Liver (tissue), 9 donors: ENCODE measurements around the gene VASH2. TPM values are rescaled to one million over a fixed set of nuclear protein-coding genes. Genes with fewer than 3 reads are reported as not detected.
"Not testable (repeated sequence)": the region's sequence is repeated elsewhere in the genome, so short reads cannot be mapped to it uniquely, and the experiment has no call there.

Experiments used
- DNase-seq: peaks from one replicate; pipeline ENCODE4 v3.0.0-alpha.2; 2017; ENCODE audit warnings: low spot score
- H3K27ac ChIP-seq, 2 donors: one replicate each; pipeline ENCODE4 v1.7.0; 2013; ENCODE audit warnings: inconsistent platforms in 2 of 2, low read length in 2 of 2, control low read depth in 1 of 2, low read depth in 1 of 2, mild to moderate bottlenecking in 1 of 2
- H3K27me3 ChIP-seq, 4 donors: one replicate each; pipeline versions ENCODE4 v1.6.1 to v1.7.0; 2013; ENCODE audit warnings: low read length in 3 of 4, inconsistent platforms in 1 of 4, mild to moderate bottlenecking in 1 of 4, moderate library complexity in 1 of 4; ENCODE audit not compliant: control insufficient read depth in 4 of 4, insufficient read depth in 4 of 4
- H3K36me3 ChIP-seq, 4 donors: one replicate each; pipeline versions ENCODE4 v1.6.1 to v1.7.0; 2013; ENCODE audit warnings: low read length in 3 of 4, mild to moderate bottlenecking in 3 of 4, low read depth in 1 of 4, moderate library complexity in 1 of 4; ENCODE audit not compliant: control insufficient read depth in 4 of 4, insufficient read depth in 3 of 4
- H3K4me1 ChIP-seq, 4 donors: one replicate each; pipeline versions ENCODE4 v1.6.1 to v1.7.0; 2013; ENCODE audit warnings: low read length in 3 of 4, mild to moderate bottlenecking in 3 of 4, moderate library complexity in 1 of 4; ENCODE audit not compliant: control insufficient read depth in 4 of 4, insufficient read depth in 4 of 4
- H3K4me3 ChIP-seq, 3 donors: one replicate each; pipeline versions ENCODE4 v1.6.1 to v1.7.0; 2013; ENCODE audit warnings: low read length in 3 of 3, control low read depth in 1 of 3, low read depth in 1 of 3, mild to moderate bottlenecking in 1 of 3
- H3K9ac ChIP-seq, 2 donors: one replicate each; pipeline ENCODE4 v1.7.0; 2013; ENCODE audit warnings: low read length in 2 of 2, mild to moderate bottlenecking in 2 of 2, moderate library complexity in 2 of 2, control low read depth in 1 of 2, low read depth in 1 of 2
- H3K9me3 ChIP-seq, 4 donors: one replicate each; pipeline versions ENCODE4 v1.6.1 to v1.7.0; 2013; ENCODE audit warnings: low read length in 3 of 4; ENCODE audit not compliant: control insufficient read depth in 4 of 4
- EGR1 ChIP-seq, 2 donors: IDR thresholded peaks; 2 replicates each; pipeline ENCODE4 v1.6.1; 2016 to 2018; ENCODE audit warnings: antibody characterized with exemption in 2 of 2, low read depth in 2 of 2
- FOXA2 ChIP-seq: IDR thresholded peaks from 2 replicates; pipeline ENCODE4 v1.6.1; 2016; ENCODE audit warnings: antibody characterized with exemption
- HNF4G ChIP-seq: IDR thresholded peaks from 2 replicates; pipeline ENCODE4 v1.6.1; 2016; ENCODE audit warnings: antibody characterized with exemption
- RAD21 ChIP-seq, 2 donors: IDR thresholded peaks; 2 replicates each; pipeline ENCODE4 v1.6.1; 2016; ENCODE audit warnings: antibody characterized with exemption in 2 of 2, mild to moderate bottlenecking in 2 of 2
- RXRA ChIP-seq, 2 donors: IDR thresholded peaks; 2 replicates each; pipeline ENCODE4 v1.6.1; 2017 to 2018; ENCODE audit warnings: antibody characterized with exemption in 2 of 2, mild to moderate bottlenecking in 1 of 2
- TAF1 ChIP-seq: conservative IDR thresholded peaks from 2 replicates; pipeline ENCODE4 v1.6.1; 2016; ENCODE audit warnings: antibody characterized with exemption, mild to moderate bottlenecking
- WGBS: extraction: QIAGEN DNeasy Blood & Tissue Kit; methylation state at CpG from one replicate; pipeline ENCODE4 v1.1.7; 2013; 5-methylcytosine and 5-hydroxymethylcytosine counted together
- polyA plus RNA-seq, 2 donors: library from polyadenylated mRNA; stranded (reverse) in 1 of 2; unstranded in 1 of 2; fragments of 200-250 nt in 1 of 2; fragments of >200 nt in 1 of 2; fragmentation: Nextera tagmentation in 1 of 2; extraction: Ambion mirVana in 1 of 2; gene quantifications; one replicate each; pipeline versions ENCODE4 v1.2.1 to v1.2.3, GENCODE V29; 2013 to 2015
- total RNA-seq, 2 donors: library from RNA; depleted of rRNA; stranded (reverse); fragments of >200 nt; gene quantifications; one replicate each; pipeline ENCODE4 v1.2.3, GENCODE V29; 2014
- TF ChIP-seq, protein P1 (sequence below): IDR thresholded peaks from 2 replicates; pipeline ENCODE4 v1.6.1; 2016; ENCODE audit warnings: antibody characterized with exemption, mild to moderate bottlenecking
- TF ChIP-seq, protein P2 (sequence below): fragments of 150-350 bp; IDR thresholded peaks from 2 replicates; pipeline ENCODE4 v1.5.1; 2017; ENCODE audit warnings: improper control_type of control experiment, low read depth, low read length; ENCODE audit not compliant: missing input control
- TF ChIP-seq, protein P3 (sequence below): IDR thresholded peaks from 2 replicates; pipeline ENCODE4 v1.6.1; 2016; ENCODE audit warnings: antibody characterized with exemption
- TF ChIP-seq, protein P4 (sequence below): IDR thresholded peaks from 2 replicates; pipeline ENCODE4 v1.6.1; 2016; ENCODE audit warnings: antibody characterized with exemption
- donor health status: healthy.
- donor health status: healthy.
- donor health status: healthy.
- donor health status: healthy.
- donor health status: healthy.

VASH2 gene
- total and polyA plus RNA-seq, 4 donors: 0.01 to 0.70 (median 0.23) TPM

DNA sequence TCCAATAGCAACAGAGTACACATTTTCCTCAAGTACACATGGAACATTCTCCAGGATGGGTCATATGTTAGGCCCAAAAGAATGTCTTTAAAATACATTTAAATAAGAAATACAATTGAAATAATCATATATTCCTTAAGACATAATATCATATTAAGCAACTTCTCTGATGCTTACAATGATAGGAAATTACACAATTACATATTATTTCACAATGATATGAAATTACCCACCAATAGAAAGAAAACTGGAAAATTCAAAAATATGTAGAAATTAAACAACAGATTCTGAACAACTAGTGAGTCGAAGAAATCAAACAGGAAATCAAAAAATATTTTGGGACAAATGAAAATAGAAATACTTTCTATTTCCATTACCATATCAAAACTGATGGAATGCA, 46.7 kb upstream of the VASH2 start:
- no peak for DNase-seq
- 90% methylated on average over 1 of the region's 1 CpG for WGBS
- TF ChIP-seq RAD21 (IDR thresholded peaks at IDR 0.05): no peak
- no peak for TF ChIP-seq RXRA (IDR thresholded peaks at IDR 0.05)
- TF ChIP-seq, protein P1, sequence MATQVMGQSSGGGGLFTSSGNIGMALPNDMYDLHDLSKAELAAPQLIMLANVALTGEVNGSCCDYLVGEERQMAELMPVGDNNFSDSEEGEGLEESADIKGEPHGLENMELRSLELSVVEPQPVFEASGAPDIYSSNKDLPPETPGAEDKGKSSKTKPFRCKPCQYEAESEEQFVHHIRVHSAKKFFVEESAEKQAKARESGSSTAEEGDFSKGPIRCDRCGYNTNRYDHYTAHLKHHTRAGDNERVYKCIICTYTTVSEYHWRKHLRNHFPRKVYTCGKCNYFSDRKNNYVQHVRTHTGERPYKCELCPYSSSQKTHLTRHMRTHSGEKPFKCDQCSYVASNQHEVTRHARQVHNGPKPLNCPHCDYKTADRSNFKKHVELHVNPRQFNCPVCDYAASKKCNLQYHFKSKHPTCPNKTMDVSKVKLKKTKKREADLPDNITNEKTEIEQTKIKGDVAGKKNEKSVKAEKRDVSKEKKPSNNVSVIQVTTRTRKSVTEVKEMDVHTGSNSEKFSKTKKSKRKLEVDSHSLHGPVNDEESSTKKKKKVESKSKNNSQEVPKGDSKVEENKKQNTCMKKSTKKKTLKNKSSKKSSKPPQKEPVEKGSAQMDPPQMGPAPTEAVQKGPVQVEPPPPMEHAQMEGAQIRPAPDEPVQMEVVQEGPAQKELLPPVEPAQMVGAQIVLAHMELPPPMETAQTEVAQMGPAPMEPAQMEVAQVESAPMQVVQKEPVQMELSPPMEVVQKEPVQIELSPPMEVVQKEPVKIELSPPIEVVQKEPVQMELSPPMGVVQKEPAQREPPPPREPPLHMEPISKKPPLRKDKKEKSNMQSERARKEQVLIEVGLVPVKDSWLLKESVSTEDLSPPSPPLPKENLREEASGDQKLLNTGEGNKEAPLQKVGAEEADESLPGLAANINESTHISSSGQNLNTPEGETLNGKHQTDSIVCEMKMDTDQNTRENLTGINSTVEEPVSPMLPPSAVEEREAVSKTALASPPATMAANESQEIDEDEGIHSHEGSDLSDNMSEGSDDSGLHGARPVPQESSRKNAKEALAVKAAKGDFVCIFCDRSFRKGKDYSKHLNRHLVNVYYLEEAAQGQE: no peak
- TF ChIP-seq, protein P2, sequence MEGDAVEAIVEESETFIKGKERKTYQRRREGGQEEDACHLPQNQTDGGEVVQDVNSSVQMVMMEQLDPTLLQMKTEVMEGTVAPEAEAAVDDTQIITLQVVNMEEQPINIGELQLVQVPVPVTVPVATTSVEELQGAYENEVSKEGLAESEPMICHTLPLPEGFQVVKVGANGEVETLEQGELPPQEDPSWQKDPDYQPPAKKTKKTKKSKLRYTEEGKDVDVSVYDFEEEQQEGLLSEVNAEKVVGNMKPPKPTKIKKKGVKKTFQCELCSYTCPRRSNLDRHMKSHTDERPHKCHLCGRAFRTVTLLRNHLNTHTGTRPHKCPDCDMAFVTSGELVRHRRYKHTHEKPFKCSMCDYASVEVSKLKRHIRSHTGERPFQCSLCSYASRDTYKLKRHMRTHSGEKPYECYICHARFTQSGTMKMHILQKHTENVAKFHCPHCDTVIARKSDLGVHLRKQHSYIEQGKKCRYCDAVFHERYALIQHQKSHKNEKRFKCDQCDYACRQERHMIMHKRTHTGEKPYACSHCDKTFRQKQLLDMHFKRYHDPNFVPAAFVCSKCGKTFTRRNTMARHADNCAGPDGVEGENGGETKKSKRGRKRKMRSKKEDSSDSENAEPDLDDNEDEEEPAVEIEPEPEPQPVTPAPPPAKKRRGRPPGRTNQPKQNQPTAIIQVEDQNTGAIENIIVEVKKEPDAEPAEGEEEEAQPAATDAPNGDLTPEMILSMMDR: no peak
- TF ChIP-seq HNF4G: no peak
- no peak for TF ChIP-seq FOXA2
- TF ChIP-seq, protein P3, sequence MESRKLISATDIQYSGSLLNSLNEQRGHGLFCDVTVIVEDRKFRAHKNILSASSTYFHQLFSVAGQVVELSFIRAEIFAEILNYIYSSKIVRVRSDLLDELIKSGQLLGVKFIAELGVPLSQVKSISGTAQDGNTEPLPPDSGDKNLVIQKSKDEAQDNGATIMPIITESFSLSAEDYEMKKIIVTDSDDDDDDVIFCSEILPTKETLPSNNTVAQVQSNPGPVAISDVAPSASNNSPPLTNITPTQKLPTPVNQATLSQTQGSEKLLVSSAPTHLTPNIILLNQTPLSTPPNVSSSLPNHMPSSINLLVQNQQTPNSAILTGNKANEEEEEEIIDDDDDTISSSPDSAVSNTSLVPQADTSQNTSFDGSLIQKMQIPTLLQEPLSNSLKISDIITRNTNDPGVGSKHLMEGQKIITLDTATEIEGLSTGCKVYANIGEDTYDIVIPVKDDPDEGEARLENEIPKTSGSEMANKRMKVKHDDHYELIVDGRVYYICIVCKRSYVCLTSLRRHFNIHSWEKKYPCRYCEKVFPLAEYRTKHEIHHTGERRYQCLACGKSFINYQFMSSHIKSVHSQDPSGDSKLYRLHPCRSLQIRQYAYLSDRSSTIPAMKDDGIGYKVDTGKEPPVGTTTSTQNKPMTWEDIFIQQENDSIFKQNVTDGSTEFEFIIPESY: no peak
- TF ChIP-seq, protein P4, sequence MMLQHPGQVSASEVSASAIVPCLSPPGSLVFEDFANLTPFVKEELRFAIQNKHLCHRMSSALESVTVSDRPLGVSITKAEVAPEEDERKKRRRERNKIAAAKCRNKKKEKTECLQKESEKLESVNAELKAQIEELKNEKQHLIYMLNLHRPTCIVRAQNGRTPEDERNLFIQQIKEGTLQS: no peak
- Histone ChIP-seq H3K27me3 (no peaks in the 10 kb centered on the region), H3K9ac (no peak overlapping the region), H3K36me3 (peaks cover under 1 to 8% (median 4%) of the 10 kb centered on the region in 4 donors), H3K4me1 (no peaks in the 10 kb centered on the region), H3K4me3 (no peak overlapping the region), H3K27ac (no peak overlapping the region), H3K9me3 (peaks cover 0 to 20% (median 6%) of the 10 kb centered on the region in 4 donors)

- not testable (repeated sequence) for H3K27me3 ChIP-seq, H3K36me3 ChIP-seq, DNase-seq, H3K27ac ChIP-seq, H3K4me1 ChIP-seq, H3K9ac ChIP-seq, H3K9me3 ChIP-seq, H3K4me3 ChIP-seq
- 71% methylated on average over 12 of the region's 12 CpGs for WGBS
Measured at GRCh38 chr1:212908071-212908470, 42.3 kb upstream of the VASH2 start.

GRCh38 chr1:212908971-212909370, 41.4 kb upstream of the VASH2 start:
- Histone ChIP-seq H3K36me3 (no peaks in the 10 kb centered on the region), H3K4me1 (no peaks in the 10 kb centered on the region), H3K9ac (no peak overlapping the region), H3K27me3 (no peaks in the 10 kb centered on the region), H3K27ac (no peak overlapping the region), H3K4me3 (no peak overlapping the region), H3K9me3 (no peaks in the 10 kb centered on the region)
- 98% methylated on average over 3 of the region's 3 CpGs for WGBS
- TF ChIP-seq EGR1 (IDR thresholded peaks at IDR 0.05; ENCODE audit: low read depth in 2 of 2) (no peak), TAF1 (no peak)
- TF ChIP-seq, protein P1: no peak
- no peak for DNase-seq
